Kidney epithelial cell (primary cell): ENCODE measurements around the gene EED. TPM values are rescaled to one million over a fixed set of nuclear protein-coding genes. Genes with fewer than 3 reads are reported as not detected.
"Not testable (repeated sequence)": the region's sequence is repeated elsewhere in the genome, so short reads cannot be mapped to it uniquely, and the experiment has no call there.

Experiments used
- DNase-seq: peaks from one replicate; pipeline ENCODE4 v3.0.0-alpha.2; 2010; ENCODE audit warnings: low read depth
- H3K27me3 ChIP-seq: 2 replicates; pipeline ENCODE4 v1.6.0; 2011; ENCODE audit warnings: low read length; ENCODE audit not compliant: control insufficient read depth, insufficient read depth
- H3K36me3 ChIP-seq: 2 replicates; pipeline ENCODE4 v1.5.1; 2011; ENCODE audit warnings: low read length; ENCODE audit not compliant: control insufficient read depth, insufficient read depth
- H3K4me3 ChIP-seq: 2 replicates; pipeline ENCODE4 v1.5.1; 2011; ENCODE audit warnings: low read depth, mild to moderate bottlenecking, control low read depth, low read length
- CTCF ChIP-seq: IDR thresholded peaks from 2 replicates; pipeline ENCODE4 v1.5.1; 2011; ENCODE audit warnings: mild to moderate bottlenecking, moderate library complexity, low read length, control low read depth, inconsistent platforms; ENCODE audit not compliant: insufficient read depth, poor library complexity, severe bottlenecking
- total RNA-seq: library from RNA; depleted of rRNA; stranded (reverse); fragments of >200 nt; gene quantifications from 2 replicates; pipeline ENCODE4 v1.2.3, GENCODE V29; 2015

EED gene
- total RNA-seq, 1 donor from 2014 or later: 9.2 TPM

- H3K4me3 ChIP-seq: no peak overlapping the region
- no peak for TF ChIP-seq CTCF
- no peaks in the 10 kb centered on the region for H3K27me3 ChIP-seq
- DNase-seq: no peak
- no peaks in the 10 kb centered on the region for H3K36me3 ChIP-seq
Observed at GRCh38 chr11:86222081-86222480, 22.5 kb upstream of the EED start.

- not testable (repeated sequence) for H3K27me3 ChIP-seq, H3K36me3 ChIP-seq, DNase-seq, H3K4me3 ChIP-seq
Observed at GRCh38 chr11:86224575-86224974, 20.0 kb upstream of the EED start.

GRCh38 chr11:86225344-86225743, 19.2 kb upstream of the EED start:
- H3K27me3 ChIP-seq, H3K36me3 ChIP-seq, H3K4me3 ChIP-seq, DNase-seq: not testable (repeated sequence)

GRCh38 chr11:86228269-86229038, 16.1 kb upstream of the EED start:
- no peaks in the 10 kb centered on the region for H3K27me3 ChIP-seq
- no peaks in the 10 kb centered on the region for H3K36me3 ChIP-seq
- no peak for TF ChIP-seq CTCF
- DNase-seq: no peak
- H3K4me3 ChIP-seq: no peak overlapping the region

- not testable (repeated sequence) for DNase-seq, H3K4me3 ChIP-seq, H3K27me3 ChIP-seq, H3K36me3 ChIP-seq
Observed at GRCh38 chr11:86229039-86229330, 15.6 kb upstream of the EED start.

- no peaks in the 10 kb centered on the region for H3K27me3 ChIP-seq
- H3K36me3 ChIP-seq: no peaks in the 10 kb centered on the region
- no peak overlapping the region for H3K4me3 ChIP-seq
- no peak for DNase-seq
- no peak for TF ChIP-seq CTCF
Observed at GRCh38 chr11:86230179-86230804, 14.3 kb upstream of the EED start.

- no peaks in the 10 kb centered on the region for H3K27me3 ChIP-seq
- no peaks in the 10 kb centered on the region for H3K36me3 ChIP-seq
- no peak for TF ChIP-seq CTCF
- no peak for DNase-seq
- no peak overlapping the region for H3K4me3 ChIP-seq
Observed at GRCh38 chr11:86230921-86231434, 13.6 kb upstream of the EED start.
